H9 (cell line): Measurements from ENCODE around the gene MYL6B. TPM values are rescaled to one million over a fixed set of nuclear protein-coding genes. Genes with fewer than 3 reads are reported as not detected.
A peak's percentile ranks its signal among the peaks of the same experiment; 100 is the strongest.
"Not testable (repeated sequence)": the region's sequence is repeated elsewhere in the genome, so short reads cannot be mapped to it uniquely, and the experiment has no call there.

Experiments
- DNase-seq: peaks from one replicate; pipeline ENCODE4 v3.0.0-alpha.2; 2017
- H2AFZ ChIP-seq: one replicate; pipeline ENCODE4 v1.6.1; 2013; ENCODE audit warnings: mild to moderate bottlenecking, low read length, control low read depth, moderate library complexity
- H2AK5ac ChIP-seq: 2 replicates; pipeline ENCODE4 v1.6.1; 2013; ENCODE audit warnings: low read length, control low read depth, mixed read lengths; ENCODE audit not compliant: insufficient read length
- H2BK120ac ChIP-seq: one replicate; pipeline ENCODE4 v1.6.1; 2013; ENCODE audit warnings: low read depth, mild to moderate bottlenecking, low read length, control low read depth, inconsistent platforms; ENCODE audit not compliant: poor library complexity, severe bottlenecking
- H2BK12ac ChIP-seq: 2 replicates; pipeline ENCODE4 v1.6.1; 2013; ENCODE audit warnings: low read length, control low read depth, mixed read lengths, low read depth; ENCODE audit not compliant: insufficient read length
- H2BK15ac ChIP-seq: 2 replicates; pipeline ENCODE4 v1.6.1; 2013; ENCODE audit warnings: low read depth, low read length, control low read depth
- H2BK20ac ChIP-seq: one replicate; pipeline ENCODE4 v1.6.1; 2013; ENCODE audit warnings: low read depth, mild to moderate bottlenecking, low read length, control low read depth, inconsistent platforms; ENCODE audit not compliant: poor library complexity, severe bottlenecking
- H2BK5ac ChIP-seq: 2 replicates; pipeline ENCODE4 v1.6.1; 2013; ENCODE audit warnings: low read length, control low read depth, mixed read lengths; ENCODE audit not compliant: insufficient read length
- H3K14ac ChIP-seq: 2 replicates; pipeline ENCODE4 v1.6.1; 2013; ENCODE audit warnings: low read length, control low read depth; ENCODE audit not compliant: insufficient read depth
- H3K18ac ChIP-seq: 2 replicates; pipeline ENCODE4 v1.6.1; 2013; ENCODE audit warnings: low read depth, mild to moderate bottlenecking, mixed read lengths, low read length, control low read depth; ENCODE audit not compliant: insufficient read length
- H3K23ac ChIP-seq: 2 replicates; pipeline ENCODE4 v1.6.1; 2013; ENCODE audit warnings: low read length, control low read depth, mixed read lengths, low read depth; ENCODE audit not compliant: insufficient read length
- H3K23me2 ChIP-seq: 2 replicates; pipeline ENCODE4 v1.6.1; 2013; ENCODE audit warnings: low read depth, mild to moderate bottlenecking, mixed read lengths, low read length, control low read depth; ENCODE audit not compliant: insufficient read length, poor library complexity, severe bottlenecking
- H3K27ac ChIP-seq: 2 replicates; pipeline ENCODE4 v1.5.1; 2013; ENCODE audit warnings: low read length, control low read depth, mixed read lengths, low read depth; ENCODE audit not compliant: insufficient read length
- H3K27me3 ChIP-seq: 2 replicates; pipeline ENCODE4 v1.6.1; 2013; ENCODE audit warnings: low read length, control low read depth, inconsistent platforms; ENCODE audit not compliant: insufficient read depth
- H3K4ac ChIP-seq: 2 replicates; pipeline ENCODE4 v1.6.1; 2013; ENCODE audit warnings: low read depth, mild to moderate bottlenecking, control low read depth, inconsistent platforms, low read length, moderate library complexity
- H3K4me1 ChIP-seq: 2 replicates; pipeline ENCODE4 v1.6.1; 2013; ENCODE audit warnings: low read length, control low read depth, inconsistent platforms; ENCODE audit not compliant: insufficient read depth
- H3K4me2 ChIP-seq: 2 replicates; pipeline ENCODE4 v1.6.1; 2013; ENCODE audit warnings: low read length, control low read depth, mixed read lengths; ENCODE audit not compliant: insufficient read length, insufficient read depth
- H3K56ac ChIP-seq: 2 replicates; pipeline ENCODE4 v1.6.1; 2013; ENCODE audit warnings: low read depth, mild to moderate bottlenecking, mixed read lengths, low read length, control low read depth; ENCODE audit not compliant: insufficient read length
- H3K79me1 ChIP-seq: 2 replicates; pipeline ENCODE4 v1.6.1; 2013; ENCODE audit warnings: low read depth, mild to moderate bottlenecking, moderate library complexity, low read length, control low read depth, inconsistent platforms; ENCODE audit not compliant: insufficient read depth, poor library complexity, severe bottlenecking
- H3K79me2 ChIP-seq: 2 replicates; pipeline ENCODE4 v1.6.1; 2013; ENCODE audit warnings: low read length, control low read depth, inconsistent platforms; ENCODE audit not compliant: insufficient read depth
- H3K9ac ChIP-seq: 2 replicates; pipeline ENCODE4 v1.6.1; 2013; ENCODE audit warnings: low read length, control low read depth, mixed read lengths; ENCODE audit not compliant: insufficient read length; ENCODE audit errors: extremely low read depth
- H3K9me3 ChIP-seq: one replicate; pipeline ENCODE4 v1.6.1; 2013; ENCODE audit warnings: low read depth, low read length, inconsistent platforms; ENCODE audit not compliant: control insufficient read depth
- H3T11ph ChIP-seq: one replicate; pipeline ENCODE4 v1.6.1; 2013; ENCODE audit warnings: mild to moderate bottlenecking, low read length, control low read depth, inconsistent platforms
- H4K20me1 ChIP-seq: one replicate; pipeline ENCODE4 v1.6.1; 2013; ENCODE audit not compliant: control insufficient read depth, insufficient read length, insufficient read depth
- H4K5ac ChIP-seq: 2 replicates; pipeline ENCODE4 v1.6.1; 2013; ENCODE audit warnings: low read depth, mild to moderate bottlenecking, mixed read lengths, low read length, control low read depth; ENCODE audit not compliant: insufficient read length
- H4K8ac ChIP-seq: replicated peaks from 2 replicates; pipeline ENCODE4 v1.6.1; 2013; ENCODE audit warnings: low read length, control low read depth, mixed read lengths, low read depth; ENCODE audit not compliant: insufficient read length
- H4K91ac ChIP-seq: 2 replicates; pipeline ENCODE4 v1.6.1; 2013; ENCODE audit warnings: low read depth, mild to moderate bottlenecking, moderate library complexity, mixed read lengths, low read length, control low read depth; ENCODE audit not compliant: insufficient read length
- H3K27ac Mint-ChIP-seq, 3 experiments: 2 replicates in 2 of 3; 3 replicates in 1 of 3; pipeline ENCODE4 v1.8.0; 2020 to 2021; ENCODE audit warnings: mixed read lengths in 3 of 3, mild to moderate bottlenecking in 1 of 3, moderate library complexity in 1 of 3
- H3K27me3 Mint-ChIP-seq: 2 replicates; pipeline ENCODE4 v1.8.0; 2021; ENCODE audit warnings: low read depth, mild to moderate bottlenecking, moderate library complexity, mixed read lengths
- H3K36me3 Mint-ChIP-seq, 3 experiments: 2 replicates in 2 of 3; 3 replicates in 1 of 3; pipeline ENCODE4 v1.8.0; 2020 to 2021; ENCODE audit warnings: low read depth in 3 of 3, mixed read lengths in 3 of 3; ENCODE audit not compliant: insufficient read depth in 1 of 3
- H3K4me1 Mint-ChIP-seq, 2 experiments: 2 replicates each; pipeline ENCODE4 v1.8.0; 2020; ENCODE audit warnings: mixed read lengths in 2 of 2
- H3K4me3 Mint-ChIP-seq, 2 experiments: 2 replicates in 1 of 2; 3 replicates in 1 of 2; pipeline ENCODE4 v1.8.0; 2020 to 2021; ENCODE audit warnings: mild to moderate bottlenecking in 2 of 2, mixed read lengths in 2 of 2, moderate library complexity in 1 of 2
- H3K9me3 Mint-ChIP-seq, 2 experiments: 2 replicates in 1 of 2; 3 replicates in 1 of 2; pipeline ENCODE4 v1.8.0; 2020; ENCODE audit warnings: mild to moderate bottlenecking in 2 of 2, mixed read lengths in 2 of 2, moderate library complexity in 1 of 2
- CTCF ChIP-seq: fragments of 200-600 bp; sonication (generic); conservative IDR thresholded peaks from 3 replicates; pipeline ENCODE4 v1.8.0; 2021; ENCODE audit warnings: antibody characterized with exemption, mild to moderate bottlenecking
- WGBS: extraction: QIAGEN DNeasy Blood & Tissue Kit; methylation state at CpG from one replicate; pipeline ENCODE4 v1.1.7; 2013; ENCODE audit warnings: missing lambda C conversion rate, low lambda C conversion rate, mixed read lengths; ENCODE audit not compliant: insufficient read length; ENCODE audit errors: extremely low coverage; 5-methylcytosine and 5-hydroxymethylcytosine counted together
- total RNA-seq: library from RNA; stranded (reverse); gene quantifications from 2 replicates; pipeline ENCODE4 v1.2.1, GENCODE V29; 2021

Gene MYL6B
- total RNA-seq, 1 experiment from 2014 or later: 165 TPM

- no peak overlapping the region for H2BK15ac ChIP-seq
- peaks cover 3% of the 10 kb centered on the region; the same call in 1 of the 2 replicates for H3K79me2 ChIP-seq
- no peak overlapping the region for H3K4me2 ChIP-seq
- TF ChIP-seq CTCF: no peak
- no peak overlapping the region for H3K14ac ChIP-seq
- peak overlapping the region in 2 of 3 experiments; percentile 3 to 30; a peak in 3 of 7 replicates for H3K27ac Mint-ChIP-seq
- H3K36me3 Mint-ChIP-seq: peaks cover 33 to 40% (median 35%) of the 10 kb centered on the region in 3 experiments
- peak overlapping the region in 1 of 2 experiments; percentile 54; a peak in 2 of 5 replicates for H3K4me3 Mint-ChIP-seq
- H3K18ac ChIP-seq: no peak overlapping the region
- no peak overlapping the region for H4K8ac ChIP-seq
- no CpG with 5 or more reads among the region's 11 CpGs for WGBS
- H3K23me2 ChIP-seq: peaks cover 25% of the 10 kb centered on the region
- H2BK20ac ChIP-seq: no peak overlapping the region
- H3K27me3 ChIP-seq: no peaks in the 10 kb centered on the region
- no peaks in the 10 kb centered on the region for H4K20me1 ChIP-seq
- H3K9ac ChIP-seq: no peak overlapping the region
- no peak overlapping the region for H2AFZ ChIP-seq
- H4K5ac ChIP-seq: no peak overlapping the region
- H2BK12ac ChIP-seq: no peak overlapping the region
- no peak overlapping the region for H4K91ac ChIP-seq
- H3K23ac ChIP-seq: no peak overlapping the region
- no peaks in the 10 kb centered on the region for H3K9me3 ChIP-seq
- H3K27ac ChIP-seq: no peak overlapping the region
- H3K56ac ChIP-seq: no peak overlapping the region
- H3K4ac ChIP-seq: no peak overlapping the region
- H3K27me3 Mint-ChIP-seq: peaks cover 6% of the 10 kb centered on the region; the same call in 1 of the 2 replicates
- no peak overlapping the region for H2BK120ac ChIP-seq
- no peak overlapping the region for H2BK5ac ChIP-seq
- peaks cover 0 to 4% of the 10 kb centered on the region in 2 experiments; a peak in 3 of 5 replicates for H3K9me3 Mint-ChIP-seq
- peaks cover 7% of the 10 kb centered on the region; the same call in 1 of the 2 replicates for H3K4me1 ChIP-seq
- peaks cover 39 to 50% of the 10 kb centered on the region in 2 experiments for H3K4me1 Mint-ChIP-seq
- no peak for DNase-seq
- peaks cover 2% of the 10 kb centered on the region for H3K79me1 ChIP-seq
- no peak overlapping the region for H2AK5ac ChIP-seq
- no peak overlapping the region for H3T11ph ChIP-seq
Observed at GRCh38 chr12:56155256-56155845, 3.0 kb downstream of the MYL6B start.

- not testable (repeated sequence) for H3K79me1 ChIP-seq, H3K9me3 ChIP-seq, H3K4me1 ChIP-seq, H3K14ac ChIP-seq, H3K9ac ChIP-seq, H3K79me2 ChIP-seq, H2BK15ac ChIP-seq, H2AFZ ChIP-seq, H4K91ac ChIP-seq, DNase-seq, H3K18ac ChIP-seq, H3K9me3 Mint-ChIP-seq, H3K23ac ChIP-seq, H3K4me2 ChIP-seq, H2BK20ac ChIP-seq, H4K8ac ChIP-seq, H3T11ph ChIP-seq, H2BK12ac ChIP-seq, H3K27me3 Mint-ChIP-seq, H3K27ac ChIP-seq, H2BK5ac ChIP-seq, H2AK5ac ChIP-seq, H3K4ac ChIP-seq, H3K56ac ChIP-seq, H3K27me3 ChIP-seq, H2BK120ac ChIP-seq, H4K5ac ChIP-seq, H4K20me1 ChIP-seq
- peaks cover 46 to 59% of the 10 kb centered on the region in 2 experiments for H3K4me1 Mint-ChIP-seq
- H3K36me3 Mint-ChIP-seq: peaks cover 44 to 53% (median 48%) of the 10 kb centered on the region in 3 experiments
- no CpG with 5 or more reads among the region's 21 CpGs for WGBS
- peak overlapping the region; percentile 93 to 96 for H3K4me3 Mint-ChIP-seq
- peak overlapping the region; percentile 96 to 99 (median 98) for H3K27ac Mint-ChIP-seq
- H3K23me2 ChIP-seq: peaks cover 23% of the 10 kb centered on the region
Observed at GRCh38 chr12:56156464-56157200, 4.2 kb downstream of the MYL6B start.
